Activated CD4-positive, alpha-beta T cell treated with anti-CD3 and anti-CD28 coated beads, Interleukin-2, Interleukin-6, amounts not matched to agents 100 ng/mL and 50 ng/mL, durations not matched to agents 16 hours and 8 hours (primary cell): ENCODE data around the gene NPB.

ENCODE experiments used
- DNase-seq: peaks from one replicate; pipeline ENCODE4 v3.0.0-alpha.2; 2020

The NPB gene

DNA sequence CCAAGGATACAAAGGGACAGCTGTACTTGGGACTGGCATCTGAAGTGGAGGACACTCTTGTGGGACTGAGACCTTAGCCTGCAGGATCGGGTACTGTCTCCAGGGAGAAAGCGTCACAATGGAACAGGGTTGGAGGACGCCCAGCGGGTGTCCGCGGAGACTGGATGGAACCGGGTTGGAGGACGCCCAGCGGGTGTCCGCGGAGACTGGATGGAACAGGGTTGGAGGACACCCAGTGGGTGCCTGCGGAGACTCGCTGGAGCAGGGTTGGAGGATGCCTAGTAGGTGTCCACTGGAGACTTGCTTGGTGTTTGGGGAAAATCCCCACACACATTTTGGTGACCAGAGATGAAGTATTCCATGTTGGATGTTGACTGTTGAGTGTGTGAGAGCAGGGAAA, 45.2 kb downstream of the NPB start, which contains the start of gene MYADML2:
MYADML2 (minus strand) TSS at position 45 of the 400 bp plus-strand sequence. CDS start 5,492 bp downstream, outside the sequence.
- DNase-seq: no peak

DNA sequence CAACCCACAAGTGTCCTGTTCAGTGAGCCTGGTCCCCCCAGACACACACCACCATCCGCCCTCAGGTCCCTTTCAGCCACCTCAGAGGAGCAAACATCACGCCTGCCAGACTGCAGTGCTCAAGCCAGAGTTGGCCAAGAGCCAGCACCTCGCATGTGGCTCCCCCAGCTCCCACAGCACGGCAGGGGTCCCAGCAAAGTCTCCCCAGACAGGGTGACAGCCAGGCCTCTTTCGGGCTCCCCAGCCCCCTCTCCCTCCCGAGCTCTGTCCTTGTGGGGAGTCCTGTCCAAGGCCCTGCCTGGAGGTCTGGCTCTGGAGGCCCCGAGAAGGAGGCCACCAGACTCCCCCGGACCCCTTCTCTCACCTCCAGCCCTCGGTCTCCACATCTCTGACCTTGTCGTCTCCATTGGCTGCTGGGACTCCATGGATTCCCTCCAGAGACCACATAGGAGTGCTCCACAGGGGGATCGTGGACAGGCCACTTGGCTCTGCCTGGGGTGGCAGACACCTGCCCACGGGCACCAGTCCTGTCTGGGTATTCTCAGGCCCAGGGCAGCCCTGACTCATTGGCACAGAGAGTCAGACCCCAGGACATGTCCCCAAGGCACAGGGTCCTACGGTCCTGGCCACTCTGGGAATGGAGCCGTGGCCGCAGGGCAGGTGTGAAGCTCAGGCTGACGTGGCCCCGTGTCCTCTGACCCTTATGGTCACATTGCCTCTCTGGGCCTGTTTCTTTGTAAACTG, 46.8 kb downstream of the NPB start:
- DNase-seq: no peak

DNA sequence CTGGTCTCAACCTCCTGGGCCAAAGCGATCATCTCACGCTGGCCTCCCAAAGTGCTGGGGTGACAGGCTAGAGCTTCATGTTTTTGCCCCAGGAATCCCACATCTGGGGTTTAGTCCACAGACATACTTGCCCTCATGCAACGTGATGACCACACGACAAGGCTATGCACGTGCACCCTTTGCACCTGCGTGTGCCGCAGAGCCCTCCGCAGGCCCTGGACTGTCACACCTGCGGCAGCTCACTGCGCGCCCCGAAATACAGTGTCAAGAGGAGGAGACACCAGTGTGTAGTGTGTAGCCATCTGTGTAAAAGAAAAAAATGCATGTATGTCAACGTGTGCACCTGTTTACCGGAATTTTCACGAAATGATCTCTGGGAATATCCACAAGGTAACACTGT, 48.5 kb downstream of the NPB start:
- no peak for DNase-seq

DNA sequence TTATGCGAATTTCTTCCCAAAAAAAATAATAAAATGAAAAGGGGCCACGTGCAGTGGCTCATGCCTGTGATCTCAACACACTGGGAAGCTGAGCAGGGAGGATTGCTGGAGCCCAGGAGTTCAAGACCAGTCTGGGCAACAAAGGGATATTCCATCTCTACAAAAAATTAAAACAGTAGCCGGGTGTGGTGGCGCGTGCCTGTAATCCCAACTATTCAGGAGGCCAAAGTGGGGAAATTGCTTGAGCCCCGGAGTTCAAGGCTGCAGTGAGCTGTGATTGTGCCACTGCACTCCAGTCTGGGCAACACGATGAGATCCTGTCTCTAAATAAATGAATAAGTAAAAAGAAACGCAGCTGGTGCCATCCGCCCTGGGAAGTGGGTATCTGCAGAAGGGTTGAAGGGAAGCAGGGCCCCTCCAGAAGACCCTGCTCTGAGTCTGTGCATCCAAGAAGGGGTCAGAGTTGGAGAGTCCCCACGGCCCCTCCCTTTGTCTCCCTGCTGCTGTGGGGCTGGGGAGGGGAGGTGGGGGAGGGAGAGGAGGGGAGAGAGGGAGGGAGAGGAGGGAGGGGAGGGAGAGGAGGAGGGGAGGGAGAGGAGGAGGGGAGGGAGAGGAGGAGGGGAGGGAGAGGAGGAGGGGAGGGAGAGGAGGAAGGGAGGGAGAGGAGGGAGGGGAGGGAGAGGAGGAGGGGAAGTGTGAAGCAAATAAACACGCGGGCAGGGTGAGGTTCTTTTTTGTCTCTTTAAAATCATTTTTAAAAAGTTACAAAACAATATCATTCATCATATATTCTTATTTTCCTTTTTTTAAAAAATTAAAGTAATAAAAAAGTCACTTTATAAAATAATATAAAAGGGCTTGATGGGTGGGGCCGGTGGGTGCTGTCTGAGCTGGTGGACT, 50.0 kb downstream of the NPB start:
- no peak for DNase-seq
